GM23338 (cell line): ENCODE data around the gene ODR4. TPM values are rescaled to one million over a fixed set of nuclear protein-coding genes. Genes with fewer than 3 reads are reported as not detected.
"Not testable (repeated sequence)": the region's sequence is repeated elsewhere in the genome, so short reads cannot be mapped to it uniquely, and the experiment has no call there.

Experiments used
- ATAC-seq: fragments of 200-7000 bp; cut with Tn5 transposase; 3 replicates; pipeline ENCODE4 v1.9.1; 2020
- DNase-seq: peaks from one replicate; pipeline ENCODE4 v3.0.0-alpha.2; 2015; ENCODE audit warnings: low spot score
- H2AFZ ChIP-seq: fragments of 200-600 bp; sonication (generic); 2 replicates; pipeline ENCODE4 v1.8.0; 2016; ENCODE audit warnings: antibody characterized with exemption, mild to moderate bottlenecking, moderate library complexity
- H3F3A ChIP-seq: fragments of 200-600 bp; sonication (generic); replicated peaks from 2 replicates; pipeline ENCODE4 v1.8.0; 2017; ENCODE audit warnings: antibody characterized with exemption, mixed run types, low read depth
- H3K27ac ChIP-seq: fragments of 200-600 bp; sonication (generic); 2 replicates; pipeline ENCODE4 v1.6.1; 2016; ENCODE audit warnings: low read depth
- H3K27me3 ChIP-seq: fragments of 200-600 bp; sonication (generic); 2 replicates; pipeline ENCODE4 v1.8.0; 2016; ENCODE audit warnings: mild to moderate bottlenecking, mixed run types, moderate library complexity; ENCODE audit not compliant: insufficient read depth
- H3K36me3 ChIP-seq: fragments of 200-600 bp; sonication (generic); 2 replicates; pipeline ENCODE4 v1.8.0; 2016; ENCODE audit warnings: mild to moderate bottlenecking; ENCODE audit not compliant: insufficient read depth
- H3K4me1 ChIP-seq: fragments of 200-600 bp; sonication (generic); 2 replicates; pipeline ENCODE4 v1.8.0; 2016; ENCODE audit warnings: mild to moderate bottlenecking, moderate library complexity; ENCODE audit not compliant: insufficient read depth
- H3K4me2 ChIP-seq: fragments of 200-600 bp; sonication (generic); 2 replicates; pipeline ENCODE4 v1.7.1; 2017; ENCODE audit warnings: mixed run types
- H3K4me3 ChIP-seq: fragments of 200-600 bp; sonication (generic); 2 replicates; pipeline ENCODE4 v1.6.1; 2016; ENCODE audit warnings: mixed run types
- H3K79me2 ChIP-seq: fragments of 200-600 bp; sonication (generic); replicated peaks from 2 replicates; pipeline ENCODE4 v1.8.0; 2017; ENCODE audit warnings: mild to moderate bottlenecking; ENCODE audit not compliant: insufficient read depth
- H3K9me2 ChIP-seq: fragments of 200-600 bp; sonication (generic); 2 replicates; pipeline ENCODE4 v1.8.0; 2017; ENCODE audit not compliant: insufficient read depth
- H4K20me1 ChIP-seq: fragments of 200-600 bp; sonication (generic); replicated peaks from 2 replicates; pipeline ENCODE4 v1.8.0; 2017; ENCODE audit warnings: mild to moderate bottlenecking; ENCODE audit not compliant: insufficient read depth
- H3K27ac Mint-ChIP-seq: 2 replicates; pipeline ENCODE4 v1.8.0; 2020; ENCODE audit warnings: inconsistent platforms, mild to moderate bottlenecking, moderate library complexity, mixed read lengths
- H3K27me3 Mint-ChIP-seq: 3 replicates; pipeline ENCODE4 v1.8.0; 2022; ENCODE audit warnings: low read depth, mild to moderate bottlenecking, moderate library complexity, mixed read lengths, inconsistent platforms; ENCODE audit not compliant: insufficient read depth, poor library complexity
- H3K36me3 Mint-ChIP-seq: 3 replicates; pipeline ENCODE4 v1.8.0; 2021; ENCODE audit warnings: low read depth, mild to moderate bottlenecking, inconsistent platforms, moderate library complexity, mixed read lengths
- H3K4me1 Mint-ChIP-seq: 3 replicates; pipeline ENCODE4 v1.8.0; 2020; ENCODE audit warnings: mild to moderate bottlenecking, inconsistent platforms, mixed read lengths
- H3K4me3 Mint-ChIP-seq: 3 replicates; pipeline ENCODE4 v1.8.0; 2021; ENCODE audit warnings: moderate library complexity, mild to moderate bottlenecking, inconsistent platforms, mixed read lengths
- H3K9me3 Mint-ChIP-seq: 3 replicates; pipeline ENCODE4 v1.8.0; 2020; ENCODE audit warnings: moderate library complexity, mild to moderate bottlenecking, inconsistent platforms, mixed read lengths
- ZNF331 ChIP-seq: fragments of 250-450 bp; sonication (Bioruptor Pico); IDR thresholded peaks from 2 replicates; pipeline ENCODE4 v1.5.0; 2020; ENCODE audit warnings: low read depth, mild to moderate bottlenecking, moderate library complexity
- ZNF462 ChIP-seq: fragments of 250-450 bp; sonication (Bioruptor Pico); IDR thresholded peaks from 2 replicates; pipeline ENCODE4 v1.5.0; 2020; ENCODE audit warnings: mild to moderate bottlenecking, moderate library complexity
- polyA plus RNA-seq: library from polyadenylated mRNA; unstranded; fragments of >200 nt; fragmentation: Nextera tagmentation; extraction: Ambion mirVana; gene quantifications from 2 replicates; pipeline ENCODE4 v1.2.1, GENCODE V29; 2016
- total RNA-seq: library from RNA; depleted of rRNA; stranded (reverse); fragments of >200 nt; shearing (Covaris generic); gene quantifications from 2 replicates; pipeline ENCODE4 v1.2.3, GENCODE V29; 2014

The ODR4 gene
- total and polyA plus RNA-seq, 2 experiments from 2014 or later: 17.3 to 18.9 TPM

GRCh38 chr1:186340772-186341171, 34.9 kb upstream of the ODR4 start:
- Mint-ChIP-seq H3K9me3 (no peaks in the 10 kb centered on the region), H3K27ac (no peak overlapping the region), H3K4me1 (no peaks in the 10 kb centered on the region), H3K4me3 (no peak overlapping the region), H3K27me3 (no peaks in the 10 kb centered on the region), H3K36me3 (peaks cover 78% of the 10 kb centered on the region)
- no peak overlapping the region for H3K27ac ChIP-seq
- H3F3A ChIP-seq: no peaks in the 10 kb centered on the region
- ATAC-seq (no peak), DNase-seq (no peak)
- H3K9me2 ChIP-seq: no peaks in the 10 kb centered on the region
- H3K27me3 ChIP-seq: no peaks in the 10 kb centered on the region
- TF ChIP-seq ZNF462 (CRISPR knock-in tag): no peak
- TF ChIP-seq ZNF331 (CRISPR knock-in tag): no peak
- peaks cover 10% of the 10 kb centered on the region; the same call in 1 of the 2 replicates for H4K20me1 ChIP-seq
- H3K4me3 ChIP-seq: no peak overlapping the region
- no peaks in the 10 kb centered on the region for H3K79me2 ChIP-seq
- H3K4me1 ChIP-seq: no peaks in the 10 kb centered on the region
- H3K4me2 ChIP-seq: no peak overlapping the region
- H3K36me3 ChIP-seq: peaks cover 88% of the 10 kb centered on the region
- no peak overlapping the region for H2AFZ ChIP-seq

GRCh38 chr1:186347837-186348691, 27.6 kb upstream of the ODR4 start:
- H3K27ac Mint-ChIP-seq, H3K9me3 Mint-ChIP-seq, H4K20me1 ChIP-seq, H3F3A ChIP-seq, H2AFZ ChIP-seq, H3K4me3 Mint-ChIP-seq, H3K4me3 ChIP-seq, H3K27me3 Mint-ChIP-seq, H3K4me1 ChIP-seq, H3K9me2 ChIP-seq, H3K27ac ChIP-seq, H3K79me2 ChIP-seq, H3K27me3 ChIP-seq, H3K4me1 Mint-ChIP-seq, H3K4me2 ChIP-seq, ATAC-seq, DNase-seq: not testable (repeated sequence)
- peaks cover 87% of the 10 kb centered on the region for H3K36me3 ChIP-seq
- H3K36me3 Mint-ChIP-seq: peaks cover 83% of the 10 kb centered on the region
